C4-2B (cell line): ENCODE measurements around the gene JUN.

Experiments
- CTCF ChIP-seq: fragments of 450-650 bp; conservative IDR thresholded peaks from 2 replicates; pipeline ENCODE4 v1.5.1; 2017; ENCODE audit warnings: mild to moderate bottlenecking
- ZFX ChIP-seq: fragments of 450-650 bp; IDR thresholded peaks from 2 replicates; pipeline ENCODE4 v1.6.1; 2017

DNA sequence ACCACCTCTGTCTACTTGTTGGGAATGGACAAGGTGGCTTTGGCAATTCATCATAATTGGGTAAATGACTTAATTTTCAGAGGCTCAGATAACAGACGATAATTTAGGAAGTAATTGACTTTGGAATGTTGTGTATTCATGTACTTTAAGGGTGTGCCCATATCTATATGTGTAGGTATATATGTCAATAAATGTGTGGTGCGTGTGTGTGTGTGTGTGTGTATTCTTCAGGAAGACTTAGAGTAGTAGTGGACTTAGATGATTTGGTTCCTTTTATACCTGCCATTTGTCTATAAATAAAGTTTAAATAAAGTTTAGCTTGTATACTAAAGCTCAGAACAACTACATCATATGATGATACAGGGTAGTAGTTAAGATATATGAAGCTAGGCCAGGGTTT lies 20.0 kb upstream of the JUN start:
- TF ChIP-seq CTCF (no peak), ZFX (no peak)
